GM19467 (cell line): ENCODE data around the gene ROBO2.
A peak's percentile ranks its signal among the peaks of the same experiment; 100 is the strongest.

Experiments
- ATAC-seq: cut with Tn5 transposase; IDR thresholded peaks from one replicate; pipeline ENCODE4 v1.9.1; 2021; ENCODE audit warnings: mild to moderate bottlenecking, moderate library complexity; ENCODE audit not compliant: unreplicated experiment

Gene ROBO2

GRCh38 chr3:77039606-77040171 lies at the start of gene ROBO2:
TSS of gene ROBO2 (plus strand) at chr3:77040099. CDS start at chr3:77040786, 687 bp downstream.
- ATAC-seq, result no peak

- no peak for ATAC-seq
These were observed 49.3 kb upstream of the ROBO2 start for GRCh38 chr3:76990606-76991005.

- no peak for ATAC-seq
These were observed 48.7 kb upstream of the ROBO2 start for GRCh38 chr3:76991165-76991564.

- ATAC-seq, result no peak
These were observed 42.2 kb upstream of the ROBO2 start for GRCh38 chr3:76997733-76998132.

GRCh38 chr3:76998555-76998954 lies 41.3 kb upstream of the ROBO2 start:
- ATAC-seq, result no peak

- no peak for ATAC-seq
These were observed 38.7 kb upstream of the ROBO2 start for GRCh38 chr3:77001062-77001701.

- no peak for ATAC-seq
These were observed 25.7 kb upstream of the ROBO2 start for GRCh38 chr3:77014226-77014625.

GRCh38 chr3:77025471-77025870 lies 14.4 kb upstream of the ROBO2 start:
- ATAC-seq, result no peak

GRCh38 chr3:77026904-77027634 lies 12.8 kb upstream of the ROBO2 start:
- ATAC-seq, result no peak

GRCh38 chr3:77028005-77028404 lies 11.9 kb upstream of the ROBO2 start:
- ATAC-seq, result no peak

- peak; percentile 60 for ATAC-seq
These were observed 1.4 kb upstream of the ROBO2 start for GRCh38 chr3:77038468-77038929.

GRCh38 chr3:77038930-77039605 lies 831 bp upstream of the ROBO2 start:
- ATAC-seq, result no peak

GRCh38 chr3:77040216-77040615 lies 317 bp downstream of the ROBO2 start:
- ATAC-seq, result no peak

- ATAC-seq, result no peak
These were observed 1.2 kb downstream of the ROBO2 start for GRCh38 chr3:77040926-77041722.

- ATAC-seq, result no peak
These were observed 1.9 kb downstream of the ROBO2 start for GRCh38 chr3:77041811-77042210.

GRCh38 chr3:77042343-77042742 lies 2.4 kb downstream of the ROBO2 start:
- ATAC-seq, result no peak

GRCh38 chr3:77042882-77043281 lies 3.0 kb downstream of the ROBO2 start:
- no peak for ATAC-seq

- ATAC-seq, result no peak
These were observed 5.8 kb downstream of the ROBO2 start for GRCh38 chr3:77045686-77046085.

GRCh38 chr3:77048186-77048585 lies 8.3 kb downstream of the ROBO2 start:
- ATAC-seq, result no peak

GRCh38 chr3:77051591-77051990 lies 11.7 kb downstream of the ROBO2 start:
- no peak for ATAC-seq

GRCh38 chr3:77052051-77052501 lies 12.2 kb downstream of the ROBO2 start:
- no peak for ATAC-seq
